K562 (cell line): ENCODE measurements around the gene EEF1AKMT4. TPM values are rescaled to one million over a fixed set of nuclear protein-coding genes. Genes with fewer than 3 reads are reported as not detected.
A peak's percentile ranks its signal among the peaks of the same experiment; 100 is the strongest.

ENCODE experiments used
- CHCHD3 ChIP-seq: fragments of 250-450 bp; sonication (Bioruptor Pico); IDR thresholded peaks from 2 replicates; pipeline ENCODE4 v2.1.2; 2022; ENCODE audit warnings: mild to moderate bottlenecking
- ETV5 ChIP-seq: sonication (generic); formaldehyde crosslinking; IDR thresholded peaks from 2 replicates; pipeline ENCODE4 v1.4.0; 2020; ENCODE audit warnings: low read depth, mild to moderate bottlenecking, missing genetic modification reagents
- ILK ChIP-seq: fragments of 450-650 bp; IDR thresholded peaks from 2 replicates; pipeline ENCODE4 v1.6.1; 2016; ENCODE audit warnings: missing genetic modification characterization, low read depth, mild to moderate bottlenecking, missing compliant biosample characterization, moderate library complexity, borderline replicate concordance
- KLF16 ChIP-seq: IDR thresholded peaks from 2 replicates; pipeline ENCODE4 v1.6.1; 2016; ENCODE audit warnings: antibody characterized with exemption
- MEF2D ChIP-seq: conservative IDR thresholded peaks from 2 replicates; pipeline ENCODE4 v1.6.1; 2016; ENCODE audit warnings: low read depth, missing genetic modification characterization, missing compliant biosample characterization
- MYC ChIP-seq, 2 experiments: fragments of 250-450 bp in 1 of 2; sonication (Bioruptor Pico) in 1 of 2; IDR thresholded peaks; 2 replicates each; pipeline versions ENCODE4 v1.5.1 to v1.6.1; 2012 to 2021; ENCODE audit warnings: low read depth in 2 of 2, borderline replicate concordance in 1 of 2, improper control_type of control experiment in 1 of 2, low read length in 1 of 2, mild to moderate bottlenecking in 1 of 2, moderate library complexity in 1 of 2
- PHB2 ChIP-seq: fragments of 450-650 bp; IDR thresholded peaks from 2 replicates; pipeline ENCODE4 v1.6.1; 2017; ENCODE audit warnings: low read depth
- PURB ChIP-seq: sonication (generic); formaldehyde crosslinking; IDR thresholded peaks from 2 replicates; pipeline ENCODE4 v1.9.0; 2021; ENCODE audit warnings: low read depth, mild to moderate bottlenecking, missing genetic modification reagents
- RAD51 ChIP-seq: fragments of 450-650 bp; IDR thresholded peaks from 2 replicates; pipeline ENCODE4 v1.7.1; 2016; ENCODE audit warnings: low read depth, mild to moderate bottlenecking, borderline replicate concordance
- RBM15 ChIP-seq: fragments of 200-400 bp; formaldehyde crosslinking; IDR thresholded peaks from 2 replicates; pipeline ENCODE4 v1.6.1; 2018; ENCODE audit warnings: mild to moderate bottlenecking, low read length, moderate library complexity; ENCODE audit not compliant: insufficient read depth
- RHOXF2B ChIP-seq: fragments of 250-450 bp; sonication (Bioruptor Pico); conservative IDR thresholded peaks from 2 replicates; pipeline ENCODE4 v1.5.1; 2021
- SLC30A9 ChIP-seq: fragments of 250-450 bp; sonication (Bioruptor Pico); IDR thresholded peaks from 2 replicates; pipeline ENCODE4 v1.8.0; 2022; ENCODE audit warnings: mild to moderate bottlenecking, moderate library complexity
- ZBTB1 ChIP-seq: sonication (generic); formaldehyde crosslinking; IDR thresholded peaks from 2 replicates; pipeline ENCODE4 v1.8.1; 2023; ENCODE audit warnings: missing genetic modification reagents, low read depth, mild to moderate bottlenecking, borderline replicate concordance
- ZFP36 ChIP-seq: fragments of 150-350 bp; IDR thresholded peaks from 2 replicates; pipeline ENCODE4 v1.6.1; 2018; ENCODE audit warnings: low read length, low read depth; ENCODE audit not compliant: partially characterized antibody
- ZNF263 ChIP-seq: sonication (generic); formaldehyde crosslinking; IDR thresholded peaks from 2 replicates; pipeline ENCODE4 v1.8.0; 2022; ENCODE audit warnings: mild to moderate bottlenecking, missing genetic modification reagents, borderline replicate concordance
- ZNF408 ChIP-seq: fragments of 250-450 bp; sonication (Bioruptor Pico); IDR thresholded peaks from 2 replicates; pipeline ENCODE4 v1.4.0; 2020; ENCODE audit warnings: low read depth, mild to moderate bottlenecking, moderate library complexity
- ZNF583 ChIP-seq: fragments of 250-450 bp; sonication (Bioruptor Pico); IDR thresholded peaks from 2 replicates; pipeline ENCODE4 v1.4.0; 2020
- ZNF644 ChIP-seq: fragments of 200-800 bp; sonication (Bioruptor generic); IDR thresholded peaks from 2 replicates; pipeline ENCODE4 v1.6.1; 2016; ENCODE audit warnings: low read depth, missing genetic modification characterization, missing compliant biosample characterization
- polyA plus RNA-seq, 8 experiments: library from polyadenylated mRNA; depleted of rRNA in 4 of 8; stranded (reverse) in 5 of 8; unstranded in 3 of 8; fragments of >200 nt; fragmentation: Nextera tagmentation in 2 of 8; fragmentation: Illumina TruSeq in 1 of 8; extraction: Ambion mirVana in 2 of 8; extraction: Trizol in 1 of 8; gene quantifications; 2 replicates each; pipeline versions ENCODE4 v1.2.1 to v1.2.3, GENCODE V29; 2011 to 2014; ENCODE audit warnings: inconsistent platforms in 1 of 8, missing spikeins in 1 of 8
- total RNA-seq, 7 experiments: library from RNA; depleted of rRNA in 6 of 7; stranded (reverse); fragments of >200 nt in 6 of 7; fragmentation: Illumina TruSeq in 2 of 7; extraction: Trizol in 2 of 7; gene quantifications; 2 replicates each; pipeline versions ENCODE4 v1.2.1 to v1.2.3, GENCODE V29; 2011 to 2021; ENCODE audit warnings: low replicate concordance in 1 of 7
- TF ChIP-seq, protein P1 (sequence below): sonication (generic); formaldehyde crosslinking; IDR thresholded peaks from 2 replicates; pipeline ENCODE4 v1.5.0; 2020; ENCODE audit warnings: missing genetic modification reagents
- TF ChIP-seq, protein P2 (sequence below): sonication (generic); formaldehyde crosslinking; IDR thresholded peaks from 2 replicates; pipeline ENCODE4 v1.8.1; 2023; ENCODE audit warnings: missing genetic modification reagents, mild to moderate bottlenecking, borderline replicate concordance
- TF ChIP-seq, protein P3 (sequence below): fragments of 450-650 bp; conservative IDR thresholded peaks from 2 replicates; pipeline ENCODE4 v1.6.1; 2016; ENCODE audit warnings: missing genetic modification characterization, low read depth, mild to moderate bottlenecking, control low read depth, missing compliant biosample characterization

Gene EEF1AKMT4
- total and polyA plus RNA-seq, 9 of the 15 experiments (the other 6 are each of a cell fraction or from before 2014, with no cell fraction given) = 10.3 to 49.4 (median 18.9) TPM

DNA sequence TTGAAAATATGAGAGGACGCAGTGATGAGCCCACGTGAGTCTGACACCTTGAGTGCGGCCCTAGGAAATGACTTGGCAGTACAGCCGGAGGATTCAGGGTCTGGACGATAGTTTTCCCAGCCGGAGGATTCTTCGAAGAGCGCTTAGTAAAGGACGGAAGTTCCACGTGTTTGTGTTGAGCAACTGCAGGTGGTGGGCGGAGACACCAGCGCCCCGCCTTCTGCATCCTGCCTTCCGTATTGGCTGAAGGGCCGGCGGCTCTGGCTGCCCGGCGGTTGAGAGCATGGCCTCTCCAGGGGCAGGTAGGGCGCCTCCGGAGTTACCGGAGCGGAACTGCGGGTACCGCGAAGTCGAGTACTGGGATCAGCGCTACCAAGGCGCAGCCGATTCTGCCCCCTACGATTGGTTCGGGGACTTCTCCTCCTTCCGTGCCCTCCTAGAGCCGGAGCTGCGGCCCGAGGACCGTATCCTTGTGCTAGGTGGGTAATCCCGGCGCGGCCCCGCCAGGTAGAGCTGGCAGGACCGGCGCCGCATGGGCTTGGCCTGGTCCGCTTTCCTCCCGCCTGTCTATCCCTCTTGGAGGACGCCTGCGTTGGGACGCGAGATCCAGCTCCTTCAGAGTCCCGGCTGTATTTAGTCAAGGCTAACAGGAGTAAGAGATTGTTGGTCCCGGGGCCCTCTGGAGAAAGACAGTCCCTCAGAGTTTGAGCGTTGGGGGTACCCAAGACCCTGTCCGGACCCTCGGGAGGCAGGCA, at the start of gene EEF1AKMT4 (continued):
- TF ChIP-seq ZNF408 (CRISPR knock-in tag) (no peak), ZBTB1 (CRISPR knock-in tag) (no peak), PURB (CRISPR knock-in tag) (no peak), MEF2D (tag) (no peak), MYC (IDR thresholded peaks at IDR 0.05; ENCODE audit: low read depth, low read length) (peak; percentile 99), MYC (CRISPR knock-in tag; IDR thresholded peaks at IDR 0.05; ENCODE audit: borderline replicate concordance, low read depth) (peak; percentile 56; the same call in 1 of the 2 replicates), CHCHD3 (CRISPR knock-in tag) (no peak), RHOXF2B (CRISPR knock-in tag) (no peak), ZNF263 (CRISPR knock-in tag) (no peak), RBM15 (no peak), ZNF644 (tag) (no peak), ZNF583 (no peak), RAD51 (no peak), ILK (no peak), SLC30A9 (CRISPR knock-in tag) (no peak), KLF16 (no peak), PHB2 (no peak), ETV5 (CRISPR knock-in tag) (0 out of 2 replicates have a peak, but pooled peaks have one; percentile 8), ZFP36 (no peak)
- TF ChIP-seq, protein P1, sequence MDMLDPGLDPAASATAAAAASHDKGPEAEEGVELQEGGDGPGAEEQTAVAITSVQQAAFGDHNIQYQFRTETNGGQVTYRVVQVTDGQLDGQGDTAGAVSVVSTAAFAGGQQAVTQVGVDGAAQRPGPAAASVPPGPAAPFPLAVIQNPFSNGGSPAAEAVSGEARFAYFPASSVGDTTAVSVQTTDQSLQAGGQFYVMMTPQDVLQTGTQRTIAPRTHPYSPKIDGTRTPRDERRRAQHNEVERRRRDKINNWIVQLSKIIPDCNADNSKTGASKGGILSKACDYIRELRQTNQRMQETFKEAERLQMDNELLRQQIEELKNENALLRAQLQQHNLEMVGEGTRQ (CRISPR knock-in tag) = no peak
- TF ChIP-seq, protein P2, sequence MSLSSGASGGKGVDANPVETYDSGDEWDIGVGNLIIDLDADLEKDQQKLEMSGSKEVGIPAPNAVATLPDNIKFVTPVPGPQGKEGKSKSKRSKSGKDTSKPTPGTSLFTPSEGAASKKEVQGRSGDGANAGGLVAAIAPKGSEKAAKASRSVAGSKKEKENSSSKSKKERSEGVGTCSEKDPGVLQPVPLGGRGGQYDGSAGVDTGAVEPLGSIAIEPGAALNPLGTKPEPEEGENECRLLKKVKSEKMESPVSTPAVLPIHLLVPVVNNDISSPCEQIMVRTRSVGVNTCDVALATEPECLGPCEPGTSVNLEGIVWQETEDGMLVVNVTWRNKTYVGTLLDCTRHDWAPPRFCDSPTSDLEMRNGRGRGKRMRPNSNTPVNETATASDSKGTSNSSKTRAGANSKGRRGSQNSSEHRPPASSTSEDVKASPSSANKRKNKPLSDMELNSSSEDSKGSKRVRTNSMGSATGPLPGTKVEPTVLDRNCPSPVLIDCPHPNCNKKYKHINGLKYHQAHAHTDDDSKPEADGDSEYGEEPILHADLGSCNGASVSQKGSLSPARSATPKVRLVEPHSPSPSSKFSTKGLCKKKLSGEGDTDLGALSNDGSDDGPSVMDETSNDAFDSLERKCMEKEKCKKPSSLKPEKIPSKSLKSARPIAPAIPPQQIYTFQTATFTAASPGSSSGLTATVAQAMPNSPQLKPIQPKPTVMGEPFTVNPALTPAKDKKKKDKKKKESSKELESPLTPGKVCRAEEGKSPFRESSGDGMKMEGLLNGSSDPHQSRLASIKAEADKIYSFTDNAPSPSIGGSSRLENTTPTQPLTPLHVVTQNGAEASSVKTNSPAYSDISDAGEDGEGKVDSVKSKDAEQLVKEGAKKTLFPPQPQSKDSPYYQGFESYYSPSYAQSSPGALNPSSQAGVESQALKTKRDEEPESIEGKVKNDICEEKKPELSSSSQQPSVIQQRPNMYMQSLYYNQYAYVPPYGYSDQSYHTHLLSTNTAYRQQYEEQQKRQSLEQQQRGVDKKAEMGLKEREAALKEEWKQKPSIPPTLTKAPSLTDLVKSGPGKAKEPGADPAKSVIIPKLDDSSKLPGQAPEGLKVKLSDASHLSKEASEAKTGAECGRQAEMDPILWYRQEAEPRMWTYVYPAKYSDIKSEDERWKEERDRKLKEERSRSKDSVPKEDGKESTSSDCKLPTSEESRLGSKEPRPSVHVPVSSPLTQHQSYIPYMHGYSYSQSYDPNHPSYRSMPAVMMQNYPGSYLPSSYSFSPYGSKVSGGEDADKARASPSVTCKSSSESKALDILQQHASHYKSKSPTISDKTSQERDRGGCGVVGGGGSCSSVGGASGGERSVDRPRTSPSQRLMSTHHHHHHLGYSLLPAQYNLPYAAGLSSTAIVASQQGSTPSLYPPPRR (CRISPR knock-in tag) = no peak
- TF ChIP-seq, protein P3, sequence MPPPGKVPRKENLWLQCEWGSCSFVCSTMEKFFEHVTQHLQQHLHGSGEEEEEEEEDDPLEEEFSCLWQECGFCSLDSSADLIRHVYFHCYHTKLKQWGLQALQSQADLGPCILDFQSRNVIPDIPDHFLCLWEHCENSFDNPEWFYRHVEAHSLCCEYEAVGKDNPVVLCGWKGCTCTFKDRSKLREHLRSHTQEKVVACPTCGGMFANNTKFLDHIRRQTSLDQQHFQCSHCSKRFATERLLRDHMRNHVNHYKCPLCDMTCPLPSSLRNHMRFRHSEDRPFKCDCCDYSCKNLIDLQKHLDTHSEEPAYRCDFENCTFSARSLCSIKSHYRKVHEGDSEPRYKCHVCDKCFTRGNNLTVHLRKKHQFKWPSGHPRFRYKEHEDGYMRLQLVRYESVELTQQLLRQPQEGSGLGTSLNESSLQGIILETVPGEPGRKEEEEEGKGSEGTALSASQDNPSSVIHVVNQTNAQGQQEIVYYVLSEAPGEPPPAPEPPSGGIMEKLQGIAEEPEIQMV (tag) = no peak
